NB4 (cell line): ENCODE results near the gene CLK2.
A peak's percentile ranks its signal among the peaks of the same experiment; 100 is the strongest.

ENCODE experiments used
- CTCF ChIP-seq: IDR thresholded peaks from one replicate; pipeline ENCODE4 v1.5.1; 2012; ENCODE audit warnings: low read depth, low read length
- MAX ChIP-seq: IDR thresholded peaks from 2 replicates; pipeline ENCODE4 v1.6.1; 2011; ENCODE audit warnings: low read depth, low read length
- POLR2A ChIP-seq: IDR thresholded peaks from 2 replicates; pipeline ENCODE4 v1.6.1; 2011; ENCODE audit warnings: mild to moderate bottlenecking; ENCODE audit not compliant: insufficient read length; ENCODE audit errors: extremely low read depth

GRCh38 chr1:155261852-155262673 lies 11.2 kb downstream of the CLK2 start, which contains the start of gene SCAMP3:
- TF ChIP-seq CTCF, result no peak
- peak; percentile 99 for TF ChIP-seq MAX
- TF ChIP-seq POLR2A, result peak; percentile 60
